Measurements from ENCODE around the gene POU2F1.

DNA sequence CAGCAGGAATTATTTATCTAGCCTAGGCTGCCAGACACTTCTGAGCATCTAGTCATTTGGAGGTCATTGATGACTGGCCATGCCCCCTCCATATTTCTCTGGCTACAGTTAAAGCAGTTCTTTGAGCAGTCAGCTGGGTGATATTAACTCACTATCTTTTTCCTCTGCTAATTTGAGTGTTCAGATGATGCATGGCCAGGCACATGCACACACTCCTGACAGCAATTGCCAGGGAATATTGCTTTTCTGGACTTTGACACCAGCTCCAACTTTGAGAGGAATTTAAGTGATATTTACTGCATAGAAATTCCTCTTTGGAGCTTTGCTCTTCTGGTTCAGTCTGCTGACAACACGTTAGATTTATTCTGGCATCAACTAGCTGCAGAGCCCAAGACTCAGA is 245.1 kb downstream of the POU2F1 start:
- TF ChIP-seq, protein P1, sequence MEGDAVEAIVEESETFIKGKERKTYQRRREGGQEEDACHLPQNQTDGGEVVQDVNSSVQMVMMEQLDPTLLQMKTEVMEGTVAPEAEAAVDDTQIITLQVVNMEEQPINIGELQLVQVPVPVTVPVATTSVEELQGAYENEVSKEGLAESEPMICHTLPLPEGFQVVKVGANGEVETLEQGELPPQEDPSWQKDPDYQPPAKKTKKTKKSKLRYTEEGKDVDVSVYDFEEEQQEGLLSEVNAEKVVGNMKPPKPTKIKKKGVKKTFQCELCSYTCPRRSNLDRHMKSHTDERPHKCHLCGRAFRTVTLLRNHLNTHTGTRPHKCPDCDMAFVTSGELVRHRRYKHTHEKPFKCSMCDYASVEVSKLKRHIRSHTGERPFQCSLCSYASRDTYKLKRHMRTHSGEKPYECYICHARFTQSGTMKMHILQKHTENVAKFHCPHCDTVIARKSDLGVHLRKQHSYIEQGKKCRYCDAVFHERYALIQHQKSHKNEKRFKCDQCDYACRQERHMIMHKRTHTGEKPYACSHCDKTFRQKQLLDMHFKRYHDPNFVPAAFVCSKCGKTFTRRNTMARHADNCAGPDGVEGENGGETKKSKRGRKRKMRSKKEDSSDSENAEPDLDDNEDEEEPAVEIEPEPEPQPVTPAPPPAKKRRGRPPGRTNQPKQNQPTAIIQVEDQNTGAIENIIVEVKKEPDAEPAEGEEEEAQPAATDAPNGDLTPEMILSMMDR (IDR thresholded peaks at IDR 0.05), result no peak
- TF ChIP-seq EP300 (IDR thresholded peaks at IDR 0.05) (no peak), POLR2A (IDR thresholded peaks at IDR 0.05) (no peak)

Data from ovary (tissue), 3 donors.